Measurements from ENCODE around the gene CYTH4. TPM values are rescaled to one million over a fixed set of nuclear protein-coding genes. Genes with fewer than 3 reads are reported as not detected.

The CYTH4 gene
- total RNA-seq, 2 donors from 2014 or later = 2.3 to 7.9 TPM

- DNase-seq = no peak
- intact Hi-C loops (cut with DNase I) = no loop called here
- 62 to 68% methylated on average over 15 to 17 of the region's 17 CpGs for WGBS, 2 donors
- Histone ChIP-seq H3K36me3 (replicated peaks in 1 of 2; ENCODE audit: insufficient read depth in 1 of 2, low read depth in 2 of 2) (no peaks in the 10 kb centered on the region), H3K27me3 (no peaks in the 10 kb centered on the region), H3K27ac (no peak overlapping the region), H3K9me3 (no peaks in the 10 kb centered on the region), H3K4me1 (no peaks in the 10 kb centered on the region), H3K4me3 (no peak overlapping the region)
- TF ChIP-seq, protein P1, sequence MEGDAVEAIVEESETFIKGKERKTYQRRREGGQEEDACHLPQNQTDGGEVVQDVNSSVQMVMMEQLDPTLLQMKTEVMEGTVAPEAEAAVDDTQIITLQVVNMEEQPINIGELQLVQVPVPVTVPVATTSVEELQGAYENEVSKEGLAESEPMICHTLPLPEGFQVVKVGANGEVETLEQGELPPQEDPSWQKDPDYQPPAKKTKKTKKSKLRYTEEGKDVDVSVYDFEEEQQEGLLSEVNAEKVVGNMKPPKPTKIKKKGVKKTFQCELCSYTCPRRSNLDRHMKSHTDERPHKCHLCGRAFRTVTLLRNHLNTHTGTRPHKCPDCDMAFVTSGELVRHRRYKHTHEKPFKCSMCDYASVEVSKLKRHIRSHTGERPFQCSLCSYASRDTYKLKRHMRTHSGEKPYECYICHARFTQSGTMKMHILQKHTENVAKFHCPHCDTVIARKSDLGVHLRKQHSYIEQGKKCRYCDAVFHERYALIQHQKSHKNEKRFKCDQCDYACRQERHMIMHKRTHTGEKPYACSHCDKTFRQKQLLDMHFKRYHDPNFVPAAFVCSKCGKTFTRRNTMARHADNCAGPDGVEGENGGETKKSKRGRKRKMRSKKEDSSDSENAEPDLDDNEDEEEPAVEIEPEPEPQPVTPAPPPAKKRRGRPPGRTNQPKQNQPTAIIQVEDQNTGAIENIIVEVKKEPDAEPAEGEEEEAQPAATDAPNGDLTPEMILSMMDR (IDR thresholded peaks at IDR 0.05) = no peak
- TF ChIP-seq POLR2A (IDR thresholded peaks at IDR 0.05) = no peak
- ATAC-seq = no peak
Observed at GRCh38 chr22:37298748-37299495, 16.6 kb downstream of the CYTH4 start.

DNA sequence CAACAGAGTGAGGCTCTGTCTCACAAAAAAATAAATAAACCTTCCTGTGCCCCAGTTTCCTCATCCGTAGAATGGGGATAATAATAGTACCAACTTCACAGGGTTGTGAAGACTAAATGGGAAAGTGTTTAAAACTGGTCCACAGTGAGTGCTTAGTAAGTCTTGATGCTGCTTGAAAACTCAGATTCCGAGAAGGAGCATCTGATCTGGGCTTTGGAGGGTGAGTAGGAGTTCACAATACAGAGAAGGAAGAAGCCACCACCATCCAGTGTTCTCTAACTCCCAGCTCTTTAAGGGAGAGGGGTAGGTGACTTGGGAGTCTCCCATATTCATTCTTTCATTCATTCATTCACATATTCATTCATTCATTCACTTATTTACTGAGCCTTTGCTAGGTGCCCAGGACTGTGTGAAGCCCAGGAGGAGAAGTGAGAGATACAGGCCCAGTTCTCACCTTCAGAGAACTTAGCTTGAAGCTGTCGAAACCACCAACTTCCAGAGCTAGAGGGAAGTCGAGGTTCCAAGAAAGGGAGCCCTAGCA, 17.7 kb downstream of the CYTH4 start:
- DNase-seq = no peak
- H3K27ac ChIP-seq = no peak overlapping the region
- H3K4me3 ChIP-seq = no peak overlapping the region
- intact Hi-C loops (cut with DNase I) = no loop called here
- H3K36me3 ChIP-seq (replicated peaks in 1 of 2; ENCODE audit: insufficient read depth in 1 of 2, low read depth in 2 of 2) = no peaks in the 10 kb centered on the region
- 75 to 91% methylated on average over 4 of the region's 4 CpGs for WGBS, 2 donors
- no peaks in the 10 kb centered on the region for H3K27me3 ChIP-seq
- no peaks in the 10 kb centered on the region for H3K4me1 ChIP-seq
- H3K9me3 ChIP-seq = no peaks in the 10 kb centered on the region
- ATAC-seq = no peak
- TF ChIP-seq POLR2A (IDR thresholded peaks at IDR 0.05) = no peak
- TF ChIP-seq, protein P1 (IDR thresholded peaks at IDR 0.05) = no peak

DNA sequence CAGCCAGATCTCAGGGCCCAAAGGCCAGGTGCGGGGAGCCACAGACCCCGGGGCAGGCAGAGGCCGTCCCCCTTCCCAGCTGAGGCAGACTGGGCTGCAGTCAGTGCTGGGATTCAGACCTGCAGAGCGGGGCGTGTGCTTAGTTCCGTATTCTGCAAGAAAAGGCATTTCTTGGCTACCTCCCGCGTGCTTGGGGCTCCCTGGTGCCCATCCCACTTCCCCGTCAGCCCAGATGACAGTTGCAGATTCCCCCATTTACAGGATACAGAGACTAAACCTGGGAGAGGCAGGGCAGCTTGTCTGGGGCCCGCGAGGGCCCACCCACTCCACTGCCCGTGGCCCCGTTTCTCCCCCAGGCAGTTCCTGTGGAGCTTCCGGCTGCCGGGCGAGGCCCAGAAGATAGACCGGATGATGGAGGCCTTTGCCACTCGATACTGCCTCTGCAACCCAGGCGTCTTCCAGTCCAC, 18.3 kb downstream of the CYTH4 start:
- ATAC-seq = no peak
- 52 to 60% methylated on average over 1 to 19 of the region's 19 CpGs for WGBS, 2 donors
- no peaks in the 10 kb centered on the region for H3K27me3 ChIP-seq
- H3K36me3 ChIP-seq (replicated peaks in 1 of 2; ENCODE audit: insufficient read depth in 1 of 2, low read depth in 2 of 2) = no peaks in the 10 kb centered on the region
- TF ChIP-seq, protein P1 (IDR thresholded peaks at IDR 0.05) = no peak
- TF ChIP-seq POLR2A (IDR thresholded peaks at IDR 0.05) = no peak
- H3K27ac ChIP-seq = no peak overlapping the region
- no peaks in the 10 kb centered on the region for H3K4me1 ChIP-seq
- no peaks in the 10 kb centered on the region for H3K9me3 ChIP-seq
- DNase-seq = no peak
- no peak overlapping the region for H3K4me3 ChIP-seq
- intact Hi-C loops (cut with DNase I) = no loop called here

DNA sequence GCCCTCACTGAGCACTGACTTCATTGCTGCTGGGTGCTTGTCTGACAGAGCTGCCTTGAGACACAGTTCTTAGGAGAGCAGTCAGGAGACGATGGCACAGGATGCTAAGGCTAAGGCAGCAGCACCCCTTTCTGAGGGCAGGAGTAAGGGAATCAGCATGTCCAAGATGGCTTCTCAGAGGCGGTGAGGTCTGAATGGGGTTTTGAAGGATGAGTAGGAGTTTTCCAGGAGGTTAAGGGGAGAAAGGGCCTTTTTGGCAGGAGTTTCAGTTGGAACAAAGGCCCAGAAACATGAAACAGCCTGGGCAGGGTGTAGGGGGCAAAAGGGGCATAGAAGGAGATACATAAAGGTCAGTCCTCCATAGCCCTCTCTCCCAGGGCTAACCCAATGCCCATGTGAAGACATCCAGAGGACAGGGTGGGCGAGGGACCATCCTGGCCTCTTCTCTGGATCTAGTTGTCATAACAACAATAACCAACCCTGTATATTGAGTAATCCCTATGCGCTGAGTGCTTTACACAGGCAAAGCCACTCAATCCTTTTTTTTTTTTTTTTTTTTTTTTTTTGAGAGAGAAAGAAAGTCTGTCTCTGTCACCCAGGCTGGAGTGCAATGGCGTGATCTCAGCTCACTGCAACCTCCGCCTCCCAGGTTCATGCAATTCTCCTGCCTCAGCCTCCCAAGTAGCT, 19.0 kb downstream of the CYTH4 start:
- Histone ChIP-seq H3K27me3 (no peaks in the 10 kb centered on the region), H3K4me3 (no peak overlapping the region), H3K36me3 (replicated peaks in 1 of 2; ENCODE audit: insufficient read depth in 1 of 2, low read depth in 2 of 2) (no peaks in the 10 kb centered on the region), H3K27ac (no peak overlapping the region), H3K4me1 (no peaks in the 10 kb centered on the region), H3K9me3 (no peaks in the 10 kb centered on the region)
- ATAC-seq (no peak), DNase-seq (no peak)
- intact Hi-C loops (cut with DNase I) = no loop called here
- WGBS, 2 donors = 80 to 89% methylated on average over 6 of the region's 6 CpGs
- no peak for TF ChIP-seq POLR2A (IDR thresholded peaks at IDR 0.05)
- TF ChIP-seq, protein P1 (IDR thresholded peaks at IDR 0.05) = no peak
